ENCODE results near the gene ZFPM1.
A peak's percentile ranks its signal among the peaks of the same experiment; 100 is the strongest.

The ZFPM1 gene

GRCh38 chr16:88418869-88419268 is 34.2 kb upstream of the ZFPM1 start:
- DNase-seq, result no peak

DNA sequence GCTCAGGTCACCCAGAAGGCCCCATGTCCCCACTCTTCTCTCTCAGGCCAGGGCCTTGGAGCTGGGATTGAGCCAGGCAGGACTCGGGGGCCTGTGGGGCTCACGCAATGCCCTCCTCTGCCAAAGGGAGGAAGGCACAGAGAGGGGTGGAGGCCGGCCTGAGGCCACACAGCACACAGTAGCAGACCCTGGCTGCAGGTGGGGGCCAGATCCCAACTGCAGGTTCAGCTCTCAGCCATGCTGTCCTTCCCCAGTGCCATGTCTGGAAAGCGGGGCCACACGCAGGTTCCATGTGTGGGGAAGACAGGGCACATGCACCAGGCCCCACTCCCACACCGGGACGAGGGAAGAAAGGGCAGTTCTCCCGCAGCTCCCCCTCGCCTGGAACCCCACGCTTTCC is 33.3 kb upstream of the ZFPM1 start:
- no peak for DNase-seq

DNA sequence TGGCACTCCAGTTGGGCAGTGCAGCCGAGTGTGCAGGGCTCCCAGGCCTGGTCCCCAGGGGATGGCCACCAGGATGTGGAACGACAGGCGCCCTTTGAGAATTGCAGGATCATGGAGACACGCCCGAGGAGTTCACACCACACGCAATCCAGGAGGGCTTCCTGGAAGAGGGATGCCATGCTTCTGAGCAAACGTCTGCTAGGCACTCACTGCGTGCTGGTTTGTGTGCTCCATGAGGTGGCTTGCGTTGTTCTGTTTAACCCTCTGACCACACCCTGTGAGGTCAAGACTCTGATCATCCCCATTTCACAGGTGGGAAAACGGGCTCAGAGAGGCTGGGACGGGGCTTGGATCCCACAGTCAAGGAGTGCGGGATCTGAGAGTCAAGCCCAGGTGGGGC is 32.6 kb upstream of the ZFPM1 start:
- no peak for DNase-seq

DNA sequence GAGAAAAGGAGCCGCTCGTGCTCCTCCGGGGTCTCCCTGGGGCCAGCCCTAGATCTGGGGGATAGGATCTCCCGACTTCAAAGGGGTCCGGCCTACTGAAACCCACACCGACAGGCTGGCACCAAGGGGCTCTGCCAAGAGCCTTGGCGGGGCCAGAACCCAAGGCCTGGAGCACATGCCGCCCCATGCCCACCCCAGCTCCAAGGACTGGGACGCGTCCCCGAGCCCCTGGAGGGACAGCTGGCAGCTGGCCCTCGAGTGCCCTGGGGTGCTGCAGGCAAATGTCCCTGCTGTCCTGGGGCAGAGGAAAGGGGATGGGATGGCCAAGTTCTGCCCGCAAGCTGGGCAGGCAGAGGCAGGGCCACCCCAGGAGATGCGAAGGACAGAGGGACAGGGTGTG is 31.8 kb upstream of the ZFPM1 start:
- no peak for DNase-seq

- DNase-seq, result no peak
These were observed 31.1 kb upstream of the ZFPM1 start for GRCh38 chr16:88421871-88422433.

GRCh38 chr16:88422733-88423447 is 30.2 kb upstream of the ZFPM1 start:
- no peak for DNase-seq

DNA sequence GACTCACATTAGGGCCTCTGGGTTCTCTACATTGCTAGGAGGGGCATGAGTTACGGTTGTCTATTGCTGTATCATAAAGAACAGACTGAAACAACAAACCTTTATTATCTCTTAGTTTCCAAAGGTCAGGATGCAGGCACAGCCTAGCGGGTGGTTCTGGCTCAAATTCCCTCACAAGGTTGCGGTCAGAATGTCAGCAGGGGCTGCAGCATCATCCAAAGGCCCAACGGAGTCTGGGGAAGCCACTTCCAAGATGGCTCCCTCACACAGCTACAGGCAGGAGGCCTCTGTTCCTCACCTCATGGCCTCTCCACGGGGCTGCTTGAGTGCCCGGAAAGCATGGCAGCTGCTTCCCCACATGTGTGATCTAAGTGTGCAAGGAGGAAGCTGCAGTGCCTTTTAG is 29.6 kb upstream of the ZFPM1 start:
- no peak for DNase-seq

DNA sequence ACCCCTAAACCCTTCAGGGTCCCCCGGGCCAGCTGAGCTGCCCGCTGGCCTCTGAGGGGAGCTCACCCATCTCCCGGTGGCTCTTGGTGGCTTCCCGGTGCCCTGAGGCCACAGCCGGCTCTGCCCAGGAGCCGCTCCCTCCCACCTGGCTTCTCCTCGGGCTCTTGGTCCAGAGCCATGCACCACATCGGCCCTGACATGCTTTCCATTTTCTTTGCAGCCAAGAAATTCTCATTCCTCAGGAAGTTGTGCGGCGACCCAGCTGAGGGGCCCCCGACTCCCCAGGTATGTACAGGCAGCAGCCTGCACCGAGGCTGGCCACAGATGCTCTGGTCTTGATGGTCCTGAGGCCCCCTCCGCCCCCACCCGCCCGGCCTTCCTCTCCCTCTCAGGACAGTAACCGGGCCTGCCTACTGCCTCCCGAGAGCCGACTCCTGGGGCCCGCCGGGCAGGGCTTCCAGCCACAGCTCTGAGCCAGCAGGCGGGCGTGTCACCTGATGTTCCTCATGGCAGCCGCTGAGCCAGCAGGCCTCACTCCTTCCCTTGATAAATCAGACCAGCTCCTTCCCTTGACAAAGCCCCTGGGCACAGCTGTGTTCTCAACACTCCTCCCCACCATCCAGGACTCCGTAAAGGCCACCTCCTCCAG is 28.4 kb upstream of the ZFPM1 start:
- DNase-seq, result peak; percentile 27

DNA sequence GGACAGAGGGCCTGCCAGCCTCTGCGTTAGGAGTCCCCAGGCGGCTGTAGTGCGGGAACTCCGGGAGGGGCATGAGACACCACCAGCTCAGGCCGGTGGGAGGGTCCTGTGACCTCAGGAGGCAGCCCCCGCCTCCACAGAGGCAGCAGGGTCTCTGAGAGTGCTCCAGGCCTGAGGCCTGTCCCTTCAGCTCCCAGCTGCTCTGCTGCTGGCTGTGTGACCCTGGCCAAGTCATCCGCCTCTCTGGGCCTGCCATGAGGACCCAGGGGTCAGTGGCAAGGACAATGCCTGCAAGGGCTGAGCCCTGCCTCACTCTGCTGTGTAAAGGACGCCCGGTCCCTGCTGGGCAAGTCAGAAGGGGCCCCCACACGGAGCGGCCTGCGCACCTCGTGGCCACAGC is 27.1 kb upstream of the ZFPM1 start:
- no peak for DNase-seq

- DNase-seq, result no peak
These were observed 25.7 kb upstream of the ZFPM1 start for GRCh38 chr16:88427376-88427775.

DNA sequence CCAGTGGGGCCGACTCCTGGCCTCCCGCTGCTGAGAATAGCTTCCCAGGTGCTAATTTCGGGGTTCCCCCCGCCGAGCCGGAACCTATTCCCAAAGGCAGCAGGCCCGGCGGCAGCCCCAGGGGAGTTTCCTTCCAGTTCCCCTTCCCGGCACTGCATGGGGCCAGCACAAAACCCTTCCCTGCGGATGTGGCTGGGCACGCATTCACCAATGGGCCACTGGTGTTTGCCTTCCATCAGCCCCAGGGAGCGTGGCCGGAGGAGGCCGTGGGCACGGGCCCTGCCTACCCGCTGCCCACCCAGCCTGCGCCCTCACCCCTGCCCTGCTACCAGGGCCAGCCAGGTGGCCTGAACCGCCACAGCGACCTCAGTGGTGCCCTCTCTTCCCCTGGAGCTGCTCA is 24.9 kb upstream of the ZFPM1 start:
- DNase-seq, result no peak

- no peak for DNase-seq
These were observed 24.3 kb upstream of the ZFPM1 start for GRCh38 chr16:88428616-88429386.

GRCh38 chr16:88429387-88430184 is 23.5 kb upstream of the ZFPM1 start:
- DNase-seq, result no peak

- no peak for DNase-seq
These were observed 22.9 kb upstream of the ZFPM1 start for GRCh38 chr16:88430185-88430523.

- peak; percentile 34 for DNase-seq
These were observed 22.3 kb upstream of the ZFPM1 start for GRCh38 chr16:88430524-88431446.

DNA sequence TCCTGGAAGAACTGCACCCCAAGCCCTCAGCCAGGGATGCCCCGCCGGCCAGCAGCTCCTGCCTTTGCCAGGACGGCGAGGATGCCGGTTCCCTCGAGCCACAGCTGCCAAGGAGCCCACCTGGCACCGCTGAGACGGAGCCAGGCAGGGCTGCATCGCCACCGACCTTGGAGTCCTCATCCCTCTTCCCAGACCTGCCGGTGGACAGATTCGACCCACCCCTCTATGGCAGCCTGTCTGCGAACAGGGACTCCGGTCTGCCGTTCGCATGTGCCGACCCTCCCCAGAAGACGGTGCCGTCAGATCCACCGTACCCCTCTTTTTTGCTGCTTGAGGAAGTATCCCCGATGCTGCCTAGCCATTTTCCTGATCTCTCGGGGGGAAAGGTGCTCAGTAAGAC is 21.4 kb upstream of the ZFPM1 start:
- no peak for DNase-seq

GRCh38 chr16:88432174-88432573 is 20.9 kb upstream of the ZFPM1 start:
- DNase-seq, result no peak

GRCh38 chr16:88432753-88433152 is 20.3 kb upstream of the ZFPM1 start:
- no peak for DNase-seq

DNA sequence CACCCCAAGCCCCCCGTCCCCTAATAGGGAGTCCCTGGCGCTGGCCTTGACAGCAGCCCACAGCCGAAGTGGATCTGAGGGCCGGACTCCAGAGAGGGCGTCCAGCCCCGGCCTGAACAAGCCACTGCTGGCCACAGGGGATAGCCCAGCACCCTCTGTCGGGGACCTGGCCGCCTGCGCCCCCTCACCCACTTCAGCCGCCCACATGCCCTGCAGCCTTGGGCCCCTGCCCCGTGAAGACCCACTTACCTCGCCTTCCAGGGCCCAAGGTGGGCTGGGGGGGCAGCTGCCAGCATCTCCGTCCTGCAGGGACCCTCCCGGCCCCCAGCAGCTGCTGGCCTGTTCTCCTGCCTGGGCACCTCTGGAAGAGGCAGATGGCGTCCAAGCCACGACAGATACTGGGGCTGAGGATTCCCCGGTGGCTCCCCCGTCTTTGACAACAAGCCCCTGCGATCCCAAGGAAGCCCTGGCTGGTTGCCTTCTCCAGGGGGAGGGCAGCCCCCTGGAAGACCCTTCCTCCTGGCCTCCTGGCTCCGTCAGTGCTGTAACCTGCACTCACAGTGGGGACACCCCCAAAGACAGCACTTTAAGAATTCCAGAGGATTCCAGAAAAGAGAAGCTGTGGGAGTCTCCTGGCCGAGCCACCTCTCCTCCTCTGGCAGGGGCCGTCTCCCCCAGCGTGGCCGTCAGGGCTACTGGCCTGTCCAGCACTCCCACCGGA is 19.3 kb upstream of the ZFPM1 start:
- DNase-seq, result no peak

- no peak for DNase-seq
These were observed 18.8 kb upstream of the ZFPM1 start for GRCh38 chr16:88434353-88434690.

DNA sequence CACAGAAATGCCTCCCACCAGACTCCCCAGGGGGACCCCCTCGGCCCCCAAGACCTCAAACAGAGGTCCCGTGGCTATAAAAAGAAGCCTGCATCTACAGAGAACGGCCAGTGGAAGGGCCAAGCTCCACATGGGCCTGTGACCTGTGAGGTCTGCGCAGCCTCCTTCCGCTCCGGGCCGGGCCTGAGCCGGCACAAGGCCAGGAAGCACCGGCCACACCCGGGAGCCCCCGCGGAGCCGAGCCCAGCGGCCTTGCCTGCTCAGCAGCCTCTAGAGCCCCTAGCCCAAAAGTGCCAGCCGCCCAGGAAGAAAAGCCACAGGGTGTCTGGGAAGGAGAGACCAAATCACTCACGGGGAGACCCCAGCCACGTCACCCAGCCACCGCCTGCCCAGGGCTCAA is 18.3 kb upstream of the ZFPM1 start:
- no peak for DNase-seq
